GM21360 (cell line): Measurements from ENCODE around the gene MED12L.
"Not testable (repeated sequence)": the region's sequence is repeated elsewhere in the genome, so short reads cannot be mapped to it uniquely, and the experiment has no call there.

Experiments
- ATAC-seq: cut with Tn5 transposase; IDR thresholded peaks from one replicate; pipeline ENCODE4 v1.9.1; 2021; ENCODE audit warnings: mild to moderate bottlenecking, moderate library complexity; ENCODE audit not compliant: unreplicated experiment

Gene MED12L

GRCh38 chr3:151357463-151357850, 272.0 kb downstream of the MED12L start:
- no peak for ATAC-seq

GRCh38 chr3:151362751-151363174, 277.3 kb downstream of the MED12L start:
- no peak for ATAC-seq

DNA sequence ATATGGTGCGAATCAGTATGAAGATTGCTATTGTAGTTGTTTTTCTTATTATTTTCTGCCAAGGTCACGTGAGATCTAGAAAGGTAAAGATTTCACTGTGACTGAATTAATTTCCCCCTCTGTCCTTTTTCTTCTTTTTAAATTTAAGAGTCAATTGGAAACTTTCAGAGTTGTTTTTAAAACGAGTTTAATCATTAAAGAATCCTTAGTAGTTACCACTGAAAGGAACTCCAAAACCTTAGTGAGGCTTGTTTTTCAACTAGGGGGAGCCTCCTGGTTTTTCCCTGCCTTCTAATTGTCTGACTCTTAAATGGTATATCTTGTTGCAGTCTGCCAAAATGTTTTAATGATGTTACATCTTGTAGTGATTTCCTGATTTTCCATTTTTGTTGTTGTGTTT, 281.5 kb downstream of the MED12L start:
- no peak for ATAC-seq

DNA sequence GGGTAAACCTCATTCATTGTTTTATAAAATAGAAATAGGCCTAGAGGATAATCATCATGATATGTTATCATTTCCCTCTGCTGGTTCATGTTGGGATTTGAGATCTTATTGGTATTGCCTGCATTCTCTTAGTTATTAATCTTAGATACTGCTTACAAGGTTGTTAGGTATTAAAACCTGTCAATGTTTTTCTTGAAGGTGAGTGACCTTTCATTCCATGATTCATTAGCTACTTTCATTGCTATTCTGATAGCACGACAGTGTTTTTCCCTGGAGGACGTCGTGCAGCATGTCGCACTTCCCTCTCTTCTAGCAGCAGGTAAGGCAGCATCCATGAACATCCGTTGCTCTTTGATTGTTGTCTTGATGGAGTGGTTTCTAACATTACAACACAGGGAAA, 282.0 kb downstream of the MED12L start:
- no peak for ATAC-seq

GRCh38 chr3:151371526-151371925, 286.1 kb downstream of the MED12L start:
- ATAC-seq: no peak

DNA sequence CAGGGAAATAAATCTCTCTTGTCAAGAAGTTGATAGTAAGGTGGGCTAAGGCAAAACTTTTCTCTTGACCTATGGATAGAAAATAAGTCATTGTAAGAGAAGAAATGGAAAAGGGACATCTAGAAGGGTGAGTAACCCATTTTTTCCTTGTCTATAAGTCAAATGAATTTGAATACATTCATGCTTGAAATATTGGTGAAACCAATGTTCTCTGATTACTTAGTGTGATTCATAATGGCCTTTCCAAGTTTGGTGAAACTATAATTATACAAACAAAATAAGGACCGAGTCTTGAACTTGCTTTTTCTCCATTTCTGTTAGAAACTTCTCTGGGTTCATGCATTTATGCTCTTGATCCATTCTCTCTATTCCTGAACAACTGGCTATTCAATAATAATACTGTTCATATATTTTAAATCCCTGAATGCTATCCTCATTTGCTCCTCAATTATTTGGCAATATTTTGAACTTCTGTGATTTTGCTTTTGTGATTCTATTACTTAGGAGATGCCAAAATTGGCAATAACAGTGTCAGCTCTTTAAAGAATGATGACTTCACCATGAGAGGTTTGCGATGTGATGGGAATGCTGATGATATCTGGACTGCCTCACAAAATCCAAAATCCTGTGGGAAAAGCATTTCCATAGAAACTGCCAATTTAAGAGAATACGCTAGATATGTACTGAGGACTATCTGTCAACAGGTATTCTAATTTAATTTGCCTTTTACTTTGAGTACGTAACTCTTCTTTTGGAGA, 286.8 kb downstream of the MED12L start:
- ATAC-seq: no peak

- ATAC-seq: peak; percentile 42
Measured at GRCh38 chr3:151377768-151378385, 292.4 kb downstream of the MED12L start.

- no peak for ATAC-seq
Measured at GRCh38 chr3:151379083-151379734, 293.7 kb downstream of the MED12L start.

- ATAC-seq: no peak
Measured at GRCh38 chr3:151382671-151383070, 297.2 kb downstream of the MED12L start.

DNA sequence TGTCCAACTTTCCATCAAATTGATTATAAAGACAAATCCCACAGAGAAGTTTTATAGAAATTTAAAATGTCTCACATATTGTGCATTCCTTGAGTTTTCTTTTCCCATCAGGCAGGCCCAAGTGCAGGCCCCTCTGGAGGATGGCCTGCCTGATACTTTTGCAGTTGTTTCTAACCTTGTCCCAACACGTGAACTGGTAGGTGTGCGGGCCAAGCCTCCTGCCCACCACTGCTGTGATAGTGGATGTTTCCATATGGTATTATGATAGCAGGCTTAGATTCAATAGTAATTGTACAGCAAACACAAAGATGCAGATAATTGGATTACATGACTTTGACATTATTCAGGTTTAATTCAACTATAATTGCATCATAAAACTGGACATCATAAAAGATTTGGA, 297.6 kb downstream of the MED12L start:
- ATAC-seq: no peak

- no peak for ATAC-seq
Measured at GRCh38 chr3:151383956-151384355, 298.5 kb downstream of the MED12L start.

DNA sequence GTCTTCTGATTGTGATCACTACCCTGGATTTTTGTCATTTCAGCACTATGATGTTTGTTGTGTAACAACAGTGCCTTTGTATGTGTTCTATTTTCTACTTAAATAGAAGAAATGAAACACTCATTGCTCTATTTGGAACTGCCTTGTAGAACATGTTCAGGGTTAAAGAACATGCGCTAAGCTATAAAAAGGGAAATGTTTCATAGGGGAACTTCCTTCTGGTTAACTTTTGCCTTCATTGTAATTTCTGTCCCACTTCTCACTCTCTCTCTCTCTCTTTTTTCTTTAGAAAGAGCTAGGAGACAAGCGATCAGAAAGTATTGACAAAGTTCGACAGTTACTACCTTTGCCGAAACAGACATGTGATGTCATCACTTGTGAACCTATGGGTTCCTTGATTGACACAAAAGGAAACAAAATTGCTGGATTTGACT, 299.3 kb downstream of the MED12L start, which contains the start of gene P2RY12:
TSS of gene P2RY12 (minus strand) at position 13 of the 434 bp plus-strand sequence. CDS start 45,908 bp downstream, outside the sequence.
- ATAC-seq: peak; percentile 52

DNA sequence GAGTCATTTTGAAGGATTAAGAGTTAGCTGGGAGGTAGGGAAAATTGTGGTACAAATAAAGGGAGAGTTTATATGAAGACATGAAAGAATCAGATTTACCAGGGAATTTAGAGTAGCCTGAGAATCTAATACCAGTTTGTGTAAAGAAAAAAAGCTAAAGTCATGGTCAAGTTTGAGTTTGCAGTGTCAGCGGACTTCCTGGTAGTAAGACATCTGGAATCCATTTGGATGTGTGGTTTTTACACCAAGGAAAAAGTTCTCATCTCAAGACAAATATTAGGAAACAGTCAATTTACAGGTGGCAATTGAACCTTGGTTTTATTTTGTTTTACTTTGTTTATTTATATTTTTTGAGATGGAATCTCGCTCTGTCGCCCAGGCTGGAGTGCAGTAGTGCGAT, 300.6 kb downstream of the MED12L start:
- ATAC-seq: no peak

DNA sequence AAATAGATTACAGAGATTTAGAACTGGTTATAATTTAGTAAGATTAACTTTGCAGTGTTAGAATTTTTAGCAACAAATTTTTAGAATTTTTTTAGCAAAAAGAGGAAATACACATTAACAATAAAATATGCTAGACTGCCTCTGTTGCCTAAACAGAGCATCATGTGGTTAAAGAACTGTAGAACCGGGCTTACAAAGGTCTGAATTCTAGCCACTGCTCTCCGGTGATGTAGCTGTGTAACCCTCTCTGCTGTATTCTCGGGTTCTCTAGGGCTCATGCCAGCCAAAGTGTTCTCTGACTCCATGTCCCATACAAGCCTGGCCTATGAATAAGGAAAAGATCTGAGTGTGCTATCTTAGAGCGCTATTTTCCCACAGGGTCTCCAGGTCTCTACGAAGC, 302.0 kb downstream of the MED12L start:
- no peak for ATAC-seq

GRCh38 chr3:151387842-151388241, 302.4 kb downstream of the MED12L start:
- ATAC-seq: no peak

- no peak for ATAC-seq
Measured at GRCh38 chr3:151391720-151392119, 306.3 kb downstream of the MED12L start.

DNA sequence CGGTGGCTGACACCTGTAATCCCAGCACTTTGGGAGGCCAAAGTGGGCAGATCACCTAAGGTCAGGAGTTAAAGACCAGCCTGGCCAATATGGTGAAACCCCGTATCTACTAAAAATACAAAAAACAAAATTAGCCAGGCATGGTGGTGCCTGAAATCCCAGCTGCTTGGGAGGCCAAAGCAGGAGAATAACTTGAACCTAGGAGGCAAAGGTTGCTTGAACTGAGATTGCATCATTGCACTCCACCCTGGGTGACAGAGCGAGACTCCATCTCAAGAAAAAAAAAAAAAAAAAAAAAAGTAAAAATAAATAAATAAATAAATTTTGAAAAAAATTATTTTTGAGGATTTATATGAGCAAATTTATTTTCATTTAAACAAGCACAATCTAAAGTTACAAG, 306.7 kb downstream of the MED12L start:
- ATAC-seq: not testable (repeated sequence)

DNA sequence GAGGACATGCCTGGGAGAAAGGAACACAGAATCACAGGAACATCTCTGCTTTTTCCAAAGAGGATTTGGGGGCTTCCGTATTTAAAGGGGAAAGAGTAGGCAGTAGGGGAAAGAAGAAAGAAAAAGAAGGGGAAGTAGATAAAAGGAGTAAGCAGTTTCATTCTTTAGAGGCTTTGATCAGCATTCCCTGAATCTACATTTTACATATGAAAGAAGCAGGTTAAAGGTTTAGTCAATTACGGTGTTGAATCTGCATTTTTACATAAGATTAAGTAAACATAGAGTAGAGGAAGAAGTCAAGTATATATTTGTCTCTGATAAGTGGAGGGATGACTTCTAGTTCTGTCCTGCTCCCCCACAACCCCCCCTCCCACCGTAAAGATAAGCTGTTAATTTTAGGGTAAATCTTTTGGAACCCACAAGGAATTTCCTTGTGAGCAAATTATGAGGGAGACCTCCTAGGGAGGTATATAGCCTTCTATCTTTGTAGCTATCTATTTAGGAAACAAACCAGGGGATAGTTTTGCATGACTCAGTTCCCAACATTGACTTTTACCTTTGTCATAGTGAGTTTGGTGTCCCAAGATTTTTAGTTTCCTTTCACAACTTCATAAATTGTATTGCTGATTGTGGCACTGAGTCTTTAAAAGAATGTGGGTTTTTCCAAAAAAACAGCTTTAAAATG, 307.8 kb downstream of the MED12L start:
- no peak for ATAC-seq

- no peak for ATAC-seq
Measured at GRCh38 chr3:151393941-151394340, 308.5 kb downstream of the MED12L start.

DNA sequence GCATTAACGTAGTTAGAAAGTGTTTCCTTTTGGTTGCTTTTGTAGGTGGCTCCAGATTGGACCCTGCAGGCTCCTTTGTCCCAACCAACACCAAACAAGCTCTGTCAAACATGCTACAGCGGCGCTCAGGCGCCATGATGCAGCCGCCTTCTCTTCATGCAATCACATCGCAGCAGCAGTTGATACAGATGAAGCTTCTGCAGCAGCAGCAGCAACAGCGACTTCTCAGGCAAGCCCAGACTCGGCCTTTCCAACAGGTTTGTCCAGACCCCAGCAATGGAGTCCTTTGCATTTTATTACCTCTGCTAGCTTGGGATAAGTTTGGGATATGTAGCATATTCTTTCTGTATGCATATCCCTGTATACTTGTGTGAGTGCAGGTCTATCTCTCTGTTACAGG, 309.1 kb downstream of the MED12L start:
- no peak for ATAC-seq

DNA sequence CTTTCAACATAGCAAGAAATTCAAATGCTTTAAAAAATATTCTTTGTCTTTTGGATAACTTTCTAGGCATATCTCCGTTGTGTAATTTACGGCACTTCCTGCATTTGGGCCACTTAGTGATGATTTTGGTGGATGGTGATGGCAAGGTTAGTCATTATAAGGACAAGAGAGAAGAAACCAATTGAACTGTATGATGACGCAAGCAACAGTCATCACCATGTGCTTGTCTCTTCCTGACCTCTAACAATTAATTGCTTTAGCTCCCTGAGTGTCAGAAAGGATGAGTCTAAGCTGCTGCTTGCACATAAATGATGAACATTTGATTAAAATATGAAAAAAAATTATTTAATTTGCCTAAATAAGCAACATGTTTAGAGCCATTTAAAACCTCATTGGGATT, 310.3 kb downstream of the MED12L start:
- no peak for ATAC-seq
